GM15510 (cell line): Measurements from ENCODE around the gene TRIML1.

Experiments
- POLR2A ChIP-seq: IDR thresholded peaks from 3 replicates; pipeline ENCODE4 v1.6.1; 2011; ENCODE audit warnings: borderline replicate concordance; ENCODE audit not compliant: insufficient read length; ENCODE audit errors: extremely low read depth

Gene TRIML1

DNA sequence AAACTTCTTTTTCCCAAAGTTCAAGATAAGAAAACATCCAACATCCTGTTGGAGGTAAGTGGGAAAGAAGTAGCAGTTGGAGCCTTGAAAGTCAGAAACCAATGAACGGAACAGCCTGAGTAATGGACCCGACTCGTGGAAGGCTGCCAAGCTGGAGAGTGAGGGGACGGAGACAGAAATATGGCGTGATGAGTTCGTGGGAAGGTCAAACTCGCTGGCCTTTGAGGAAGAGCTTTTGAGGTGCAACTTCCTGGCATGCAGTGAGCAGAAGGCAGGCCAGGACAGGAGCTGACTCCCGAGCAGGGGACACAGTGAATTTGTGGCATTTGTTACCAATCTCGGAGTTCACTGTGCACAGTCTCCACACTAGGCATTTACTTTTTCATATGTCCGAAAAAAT lies 1.0 kb upstream of the TRIML1 start:
- no peak for TF ChIP-seq POLR2A

DNA sequence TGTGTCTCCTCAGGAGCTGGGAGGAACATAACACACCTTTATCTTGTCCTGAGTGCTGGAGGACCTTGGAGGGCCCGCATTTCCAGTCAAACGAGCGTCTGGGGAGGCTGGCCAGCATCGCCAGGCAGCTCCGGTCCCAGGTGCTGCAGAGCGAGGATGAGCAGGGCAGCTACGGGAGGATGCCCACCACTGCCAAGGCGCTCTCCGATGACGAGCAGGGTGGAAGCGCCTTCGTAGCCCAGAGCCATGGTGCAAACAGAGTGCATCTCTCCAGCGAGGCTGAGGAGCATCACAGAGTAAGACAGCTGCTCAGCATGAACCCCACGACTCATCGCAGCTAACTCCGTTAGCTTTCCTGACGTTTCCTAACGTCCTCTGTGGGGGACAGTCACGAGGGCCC lies 430 bp downstream of the TRIML1 start:
- no peak for TF ChIP-seq POLR2A

DNA sequence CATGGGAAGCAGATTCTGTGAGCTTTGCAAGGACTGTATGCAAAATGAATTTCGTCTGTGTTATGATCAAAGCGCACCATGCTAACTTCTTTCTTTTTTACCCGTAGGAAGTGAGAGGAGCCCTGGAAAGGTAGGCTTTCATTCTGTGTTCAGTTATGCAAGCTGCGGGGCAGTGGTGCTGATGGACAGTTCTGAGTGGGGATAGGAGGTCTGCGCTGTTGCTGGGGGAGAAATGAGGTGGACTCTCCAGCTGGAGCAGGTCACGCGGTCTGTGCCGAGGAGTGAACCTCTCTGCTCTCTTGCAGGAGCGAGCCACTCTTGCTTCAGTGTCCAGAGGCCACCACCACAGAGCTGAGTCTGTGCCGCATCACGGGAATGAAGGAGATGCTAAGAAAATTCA lies 4.5 kb downstream of the TRIML1 start:
- TF ChIP-seq POLR2A: no peak

DNA sequence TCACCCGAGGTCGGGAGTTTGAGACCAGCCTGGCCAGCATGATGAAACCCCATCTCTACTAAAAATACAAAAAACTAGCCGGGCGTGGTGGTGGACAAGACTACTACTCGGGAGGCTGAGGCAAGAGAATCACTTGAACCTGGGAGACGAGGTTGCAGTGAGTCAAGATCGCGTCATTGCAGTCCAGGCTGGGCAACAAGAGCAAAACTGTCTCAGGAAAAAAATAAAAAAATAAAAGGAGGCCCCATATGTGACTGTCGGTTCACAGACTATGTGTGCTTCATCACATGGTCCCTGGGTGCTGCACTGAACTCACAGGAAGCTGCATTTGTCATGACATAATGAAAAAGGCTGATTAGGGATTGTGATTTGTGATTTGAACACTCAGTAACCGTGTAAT lies 6.4 kb downstream of the TRIML1 start:
- no peak for TF ChIP-seq POLR2A

DNA sequence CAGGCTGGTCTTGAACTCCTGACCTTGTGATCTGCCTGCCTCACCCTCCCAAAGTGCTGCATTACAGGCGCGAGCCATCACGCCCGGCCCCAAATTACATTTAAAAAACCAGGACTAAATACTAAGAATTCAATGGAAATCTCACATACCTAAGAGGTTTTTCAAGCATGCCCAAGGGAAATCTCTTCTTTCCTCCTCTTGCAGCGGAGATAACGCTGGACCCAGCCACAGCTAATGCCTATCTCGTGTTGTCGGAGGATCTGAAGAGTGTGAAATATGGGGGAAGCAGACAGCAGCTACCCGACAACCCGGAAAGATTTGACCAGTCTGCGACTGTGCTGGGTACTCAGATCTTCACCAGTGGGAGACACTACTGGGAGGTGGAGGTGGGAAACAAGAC lies 7.4 kb downstream of the TRIML1 start:
- TF ChIP-seq POLR2A: no peak

DNA sequence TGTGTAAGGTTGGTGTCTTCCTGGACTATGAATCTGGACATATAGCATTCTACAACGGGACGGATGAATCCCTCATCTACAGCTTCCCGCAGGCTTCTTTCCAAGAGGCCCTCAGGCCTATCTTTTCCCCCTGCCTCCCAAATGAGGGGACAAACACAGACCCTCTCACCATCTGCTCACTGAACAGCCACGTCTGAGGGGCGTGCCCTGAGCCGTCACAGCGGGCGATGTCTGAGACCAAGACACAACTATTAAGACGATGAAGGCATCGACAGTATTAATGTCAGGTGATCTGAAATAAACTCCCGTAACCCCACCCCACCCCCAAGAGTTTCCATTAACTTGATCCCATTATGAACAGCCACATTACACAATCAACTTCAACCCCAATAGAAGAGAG lies 7.9 kb downstream of the TRIML1 start:
- TF ChIP-seq POLR2A: no peak

DNA sequence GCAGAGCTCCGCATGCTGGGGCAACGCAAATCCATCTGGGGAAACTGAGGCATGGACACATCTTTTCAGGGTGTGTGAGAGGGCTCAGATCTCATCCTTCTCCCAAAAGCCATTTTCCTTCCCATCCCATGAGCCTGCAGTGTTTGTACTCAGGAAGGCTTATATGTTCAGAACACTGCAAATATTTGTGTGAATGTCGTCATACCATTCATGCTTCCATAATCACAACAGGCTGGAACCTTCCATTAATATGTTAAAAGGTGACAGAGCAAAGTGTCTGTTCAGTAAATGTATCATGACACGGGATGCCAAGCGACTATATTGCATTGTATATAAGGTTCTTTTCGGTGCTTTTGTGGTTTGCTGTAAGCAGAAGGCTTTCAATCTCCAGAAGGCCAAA lies 8.5 kb downstream of the TRIML1 start:
- TF ChIP-seq POLR2A: no peak

DNA sequence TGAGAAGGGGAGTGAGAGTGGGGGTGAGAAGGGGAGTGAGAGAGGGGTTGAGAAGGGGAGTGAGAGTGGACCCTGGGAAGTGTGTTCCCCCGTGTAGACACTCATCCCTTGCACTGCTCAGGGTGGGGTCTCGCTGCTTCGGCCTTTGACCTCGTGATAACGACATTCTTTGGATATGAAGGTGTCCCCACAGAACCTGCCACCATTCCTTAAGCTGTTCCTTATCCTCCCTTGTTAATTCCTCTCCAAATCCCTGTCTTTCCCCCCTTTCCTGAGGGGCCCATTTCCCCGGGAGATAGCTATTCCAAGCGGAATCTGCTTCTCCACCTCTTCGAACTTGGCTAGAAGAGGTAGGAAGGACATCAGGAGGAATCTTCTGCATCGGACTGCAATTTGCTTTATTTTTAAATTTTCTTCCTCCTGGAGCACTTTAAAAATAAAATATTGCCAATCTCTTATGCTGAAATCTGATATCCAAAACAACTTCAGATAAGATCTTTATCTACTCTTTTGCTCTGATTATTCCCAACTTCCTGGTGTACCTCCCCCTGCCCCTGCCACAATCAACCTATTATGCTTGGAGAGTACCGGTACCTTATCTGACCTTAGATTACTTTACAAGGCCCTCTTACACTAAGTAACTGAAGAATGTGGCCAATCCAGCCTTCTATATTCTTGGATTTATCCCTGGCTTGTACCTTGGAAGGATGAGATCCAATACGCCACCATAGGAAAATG lies 15.6 kb downstream of the TRIML1 start:
- TF ChIP-seq POLR2A: no peak

DNA sequence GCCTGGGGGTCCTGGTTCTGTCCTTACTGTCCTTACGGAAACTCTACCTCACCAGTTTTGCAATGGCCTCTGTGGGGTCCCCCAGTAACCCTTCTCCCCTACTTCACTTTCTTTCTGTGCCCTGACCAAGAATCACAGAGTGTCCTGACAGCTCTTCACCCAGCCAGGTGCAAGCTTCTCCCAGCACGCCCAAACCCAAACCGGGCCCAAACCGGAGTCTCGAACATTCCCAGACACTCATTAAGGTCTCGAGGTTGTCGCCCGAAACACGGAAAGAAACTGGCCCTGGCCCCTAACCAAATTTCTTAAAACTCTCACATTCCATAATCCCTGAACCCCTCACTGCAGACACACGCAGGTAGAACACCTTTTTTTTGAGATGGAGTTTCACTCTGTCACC lies 19.1 kb downstream of the TRIML1 start:
- TF ChIP-seq POLR2A: no peak

DNA sequence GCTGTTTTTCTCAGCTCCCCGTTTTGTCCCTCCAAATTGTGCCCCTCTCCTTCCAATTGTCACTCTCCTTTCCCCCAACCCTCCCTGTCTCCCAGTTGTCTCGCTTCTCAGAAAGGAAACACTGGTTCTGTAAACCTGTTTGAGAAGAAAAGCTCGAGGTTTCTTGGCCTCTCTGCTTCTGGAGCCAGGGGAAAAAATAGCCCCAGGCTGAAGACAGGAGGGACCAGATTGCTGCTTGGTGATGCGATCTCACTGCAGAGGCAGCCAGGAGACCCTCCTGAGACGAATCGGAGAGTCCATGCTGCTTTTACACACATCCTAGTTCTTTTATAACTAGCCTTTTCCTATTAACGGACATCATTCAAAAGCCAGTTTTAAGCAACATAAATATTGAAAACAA lies 21.2 kb downstream of the TRIML1 start:
- no peak for TF ChIP-seq POLR2A

DNA sequence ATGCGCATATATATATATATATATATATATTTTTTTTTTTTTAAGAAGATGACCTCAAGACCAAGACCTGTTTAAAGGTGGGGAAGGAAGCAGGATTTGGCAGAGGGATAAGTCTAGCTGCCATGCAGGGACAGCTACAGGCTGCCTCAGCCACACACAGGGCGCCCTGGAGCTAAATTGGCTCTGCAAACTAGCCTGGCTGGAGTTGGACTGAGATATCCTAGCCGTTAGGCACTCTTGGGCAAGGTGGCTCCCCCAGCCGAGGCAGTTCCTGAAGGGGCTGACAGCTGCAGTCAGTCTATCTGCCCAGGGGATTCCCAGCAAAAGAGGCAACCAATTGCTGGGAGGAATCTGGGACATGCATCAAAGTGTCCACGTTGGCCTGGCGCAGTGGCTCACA lies 21.9 kb downstream of the TRIML1 start:
- TF ChIP-seq POLR2A: no peak

DNA sequence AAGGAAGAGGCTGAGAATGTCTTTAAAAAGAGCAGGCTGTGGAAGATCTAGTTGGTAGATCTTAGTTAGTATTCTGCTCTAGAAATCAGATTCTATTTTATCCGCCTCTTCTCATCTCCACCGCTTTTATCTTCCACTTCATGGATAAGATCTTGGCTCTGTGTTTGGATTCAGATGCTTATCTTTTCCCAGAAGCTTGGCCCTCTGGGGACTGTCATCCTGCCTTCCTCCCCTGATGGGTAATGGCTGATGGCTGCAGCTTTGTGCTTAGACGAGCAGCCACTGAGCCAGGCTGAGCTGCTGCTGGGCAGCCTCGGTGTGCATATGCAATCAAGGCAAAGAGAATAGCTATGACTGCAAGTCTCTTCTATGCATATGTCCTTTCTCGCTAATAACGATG lies 23.5 kb downstream of the TRIML1 start:
- no peak for TF ChIP-seq POLR2A

DNA sequence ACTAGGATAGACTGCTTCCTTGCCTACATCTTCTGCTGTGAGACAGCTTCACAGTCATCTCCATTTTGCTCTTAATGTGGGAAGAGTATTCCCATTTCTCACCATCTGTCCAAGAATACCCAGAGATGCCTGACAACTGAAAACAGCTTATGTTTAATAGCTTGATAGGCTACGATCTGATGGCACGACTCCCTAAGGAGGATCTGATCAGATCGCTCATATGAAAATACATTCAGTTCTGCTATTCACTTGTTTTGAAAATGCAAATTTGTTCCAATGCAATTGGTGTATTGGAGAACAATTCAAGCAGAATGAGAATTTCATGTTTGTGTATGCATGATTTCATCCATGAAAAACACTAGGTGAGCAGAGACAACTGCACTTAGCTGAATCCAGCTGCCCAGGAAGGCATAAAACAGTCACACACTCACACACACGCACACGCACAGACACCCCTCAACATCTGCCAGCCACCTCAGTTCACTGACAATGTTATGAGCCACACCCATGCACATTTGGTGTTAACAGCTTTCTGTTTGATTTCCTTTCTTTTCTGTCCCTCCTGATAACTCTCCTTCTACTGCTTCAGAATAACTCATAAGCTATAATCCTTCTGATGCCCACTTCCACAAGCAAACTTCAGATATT lies 29.6 kb downstream of the TRIML1 start:
- no peak for TF ChIP-seq POLR2A

DNA sequence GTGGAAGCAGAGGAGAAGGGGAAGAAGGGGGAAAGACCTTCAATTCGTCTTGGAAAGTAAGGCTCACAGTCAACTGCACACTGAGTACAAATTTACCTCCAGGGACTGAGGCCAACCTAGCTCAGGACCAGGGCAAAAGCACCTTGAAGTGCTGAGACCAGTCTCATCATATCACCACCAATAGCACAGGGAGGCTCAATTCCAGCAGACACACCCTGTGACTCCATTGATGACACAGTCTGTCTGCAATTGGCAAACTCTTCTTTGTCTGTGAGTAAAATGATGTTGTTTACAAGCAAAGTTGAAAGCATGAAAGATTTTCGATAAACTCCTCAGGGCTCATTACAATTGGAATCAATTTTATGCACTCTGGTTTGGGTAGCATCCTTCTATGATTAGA lies 32.3 kb downstream of the TRIML1 start:
- no peak for TF ChIP-seq POLR2A

DNA sequence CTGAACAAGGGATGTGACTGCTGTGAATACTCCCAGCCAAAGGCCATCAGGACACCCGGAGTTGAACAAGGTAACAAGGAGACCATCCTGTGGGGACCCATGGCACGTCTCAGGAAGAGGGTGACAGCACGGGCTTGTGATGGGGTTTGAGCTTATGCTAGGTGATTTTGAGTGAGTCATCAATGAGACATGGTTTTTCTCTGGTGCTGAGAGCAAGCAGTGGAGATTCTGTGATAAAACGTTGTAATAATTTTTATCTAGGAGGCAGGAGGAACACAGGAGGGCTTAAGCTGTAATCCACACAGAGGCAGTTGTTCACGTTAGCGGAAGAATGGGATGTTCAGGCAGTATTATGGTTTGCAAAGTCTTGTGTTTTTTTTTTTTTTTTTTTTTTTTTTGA lies 36.0 kb downstream of the TRIML1 start:
- TF ChIP-seq POLR2A: no peak

DNA sequence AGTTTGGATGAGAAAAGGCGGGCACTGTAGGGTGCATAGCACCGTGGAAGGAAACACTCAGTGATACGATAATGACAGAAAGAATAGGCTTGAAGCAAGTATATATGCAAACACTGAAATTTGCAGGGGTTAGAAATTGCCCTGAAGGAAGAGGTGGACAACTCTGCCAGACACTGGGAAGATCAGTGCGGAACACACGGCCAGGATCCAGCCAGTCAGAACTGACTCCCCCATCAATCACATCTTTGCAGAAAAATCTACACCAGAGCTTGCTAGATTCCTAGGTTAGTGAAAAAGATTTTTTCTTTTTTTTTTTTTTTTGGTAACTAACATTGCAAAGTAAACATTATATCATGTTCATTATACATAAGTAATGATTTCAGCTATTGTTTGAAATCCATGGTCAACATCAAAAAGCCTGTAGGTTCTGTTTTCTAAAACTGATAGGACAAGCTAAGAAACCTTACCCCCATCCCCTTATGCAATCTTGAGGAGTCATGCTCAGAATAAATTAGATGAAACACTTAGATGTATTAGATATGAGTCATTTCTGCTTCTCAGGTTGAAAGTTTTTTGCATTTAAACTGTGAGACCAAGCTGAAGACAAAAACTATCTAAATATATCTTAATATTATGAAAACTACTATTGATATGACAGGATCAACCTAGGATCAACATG lies 38.9 kb downstream of the TRIML1 start:
- no peak for TF ChIP-seq POLR2A

DNA sequence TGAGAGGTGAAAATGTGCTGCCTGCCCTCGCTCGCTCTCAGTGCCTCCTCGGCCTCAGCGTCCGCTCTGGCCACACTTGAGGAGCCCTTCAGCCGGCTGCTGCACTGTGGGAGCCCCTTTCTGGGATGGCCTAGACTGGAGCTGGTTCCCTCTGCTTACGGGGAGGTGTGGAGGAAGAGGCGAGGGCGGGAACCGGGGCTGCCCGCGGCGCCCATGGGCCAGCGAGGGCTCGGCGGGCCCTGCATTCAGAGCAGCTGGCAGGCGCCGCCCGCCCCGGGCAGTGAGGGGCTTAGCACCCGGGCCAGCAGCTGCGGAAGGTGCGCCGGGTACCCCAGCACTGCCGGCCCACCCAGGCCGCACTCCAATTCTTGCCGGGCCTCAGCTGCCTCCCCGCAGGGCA lies 39.6 kb downstream of the TRIML1 start:
- TF ChIP-seq POLR2A: no peak

DNA sequence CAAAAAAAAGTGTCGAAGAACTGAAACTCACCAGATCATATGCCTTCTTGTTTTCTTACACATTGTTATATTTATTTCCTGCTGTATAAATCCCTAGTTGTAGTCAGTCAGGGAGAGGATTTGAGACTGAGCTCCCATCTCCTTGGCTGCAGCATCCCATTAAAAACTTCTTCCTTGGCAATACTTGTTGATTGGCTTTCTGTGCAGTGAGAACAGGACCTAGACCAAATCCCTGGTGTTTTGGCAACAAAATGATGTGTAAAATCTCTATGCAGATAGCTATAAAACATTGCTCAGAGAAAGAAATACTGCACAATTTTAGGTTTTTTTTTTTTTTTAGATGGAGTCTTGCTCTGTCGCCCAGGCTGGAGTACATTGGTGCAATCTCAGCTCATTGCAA lies 47.9 kb downstream of the TRIML1 start:
- TF ChIP-seq POLR2A: no peak
